ENCODE results near the gene DPP6.
"Not testable (repeated sequence)": the region's sequence is repeated elsewhere in the genome, so short reads cannot be mapped to it uniquely, and the experiment has no call there.

Gene DPP6

DNA sequence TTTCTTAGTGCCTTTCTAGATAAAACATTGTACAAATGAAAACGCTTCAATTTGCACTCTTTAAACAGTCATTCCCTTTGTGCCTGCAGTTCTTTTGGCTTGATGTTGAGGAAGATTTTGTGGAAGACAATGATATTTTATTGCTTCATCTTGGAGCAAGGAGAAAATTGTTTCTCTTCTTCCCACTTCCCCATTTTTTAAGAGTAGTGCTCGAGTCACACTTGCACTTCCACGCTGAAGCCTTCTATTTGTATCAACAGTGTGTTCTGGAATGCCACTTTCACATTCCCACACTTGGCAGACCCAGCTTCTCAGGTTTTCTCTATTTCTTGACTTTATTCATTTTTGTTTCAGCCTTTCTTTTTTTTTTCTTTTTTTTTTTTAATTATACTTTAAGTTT is 581.4 kb downstream of the DPP6 start:
- no peak for DNase-seq

DNA sequence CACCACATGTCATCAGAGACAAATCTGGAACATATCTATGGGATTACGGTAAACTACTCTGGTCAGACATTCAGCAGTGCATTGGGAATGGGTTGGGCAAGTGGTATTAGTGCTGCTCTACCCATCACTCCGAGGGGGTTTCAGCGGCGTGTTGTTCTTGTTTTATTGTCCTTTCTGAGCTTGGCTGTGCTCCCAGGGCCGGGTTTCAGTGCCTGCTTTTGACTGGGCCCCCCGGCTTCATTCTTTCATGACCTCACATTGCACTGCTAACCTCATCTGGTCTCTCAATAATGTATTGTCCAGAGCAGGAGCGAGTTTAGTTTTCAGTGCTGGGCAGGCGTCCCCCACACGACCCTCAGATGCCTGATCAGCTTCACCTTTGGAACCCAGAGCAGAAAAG is 586.1 kb downstream of the DPP6 start:
- no peak for DNase-seq

DNA sequence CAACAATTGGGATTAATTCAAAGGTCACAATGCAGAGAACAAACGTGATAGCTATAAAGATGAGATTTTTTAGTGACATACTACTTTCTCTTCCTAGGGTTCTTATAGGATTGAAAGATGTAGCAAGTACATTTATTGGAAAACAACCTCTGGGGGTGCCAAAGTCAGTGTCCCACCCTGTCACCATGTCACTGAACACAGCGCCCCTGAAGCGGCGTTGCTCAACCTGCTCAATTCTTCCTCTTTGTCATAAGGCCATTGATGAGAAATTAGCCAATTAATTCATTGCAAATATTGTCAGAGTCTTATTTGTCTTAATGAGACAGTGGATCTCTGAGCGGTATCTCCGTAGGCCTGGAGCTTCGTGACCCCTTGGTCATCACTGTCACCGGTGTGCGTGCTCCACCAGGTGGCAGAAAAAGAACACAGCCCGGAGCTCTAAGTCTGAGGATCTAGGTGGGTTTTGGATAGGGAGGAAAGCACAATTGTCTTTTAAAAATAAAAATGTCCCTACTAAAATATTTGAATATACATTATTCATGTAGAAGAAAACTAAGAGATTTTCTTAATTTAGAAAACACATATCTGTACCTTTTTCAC is 588.2 kb downstream of the DPP6 start:
- DNase-seq = no peak

DNA sequence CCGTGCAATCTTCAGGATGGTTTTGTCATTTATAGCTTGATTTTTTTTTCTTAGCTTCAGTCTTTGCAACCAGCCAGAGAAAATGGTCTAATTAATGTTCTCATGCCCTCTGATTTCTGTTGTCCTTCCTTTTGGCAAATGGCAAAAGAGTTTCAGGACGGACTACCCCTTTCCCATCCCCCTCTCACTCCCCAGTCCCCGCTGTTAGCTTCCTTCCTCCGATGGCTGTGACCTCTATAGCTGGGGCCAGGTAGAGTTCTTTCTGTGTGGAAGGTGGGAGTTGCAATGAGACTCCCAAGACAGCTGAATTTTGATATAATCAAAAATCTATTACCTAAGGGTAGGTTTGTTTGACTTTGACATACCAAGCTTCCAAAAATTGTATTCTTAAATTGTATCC is 588.7 kb downstream of the DPP6 start:
- DNase-seq = no peak

DNA sequence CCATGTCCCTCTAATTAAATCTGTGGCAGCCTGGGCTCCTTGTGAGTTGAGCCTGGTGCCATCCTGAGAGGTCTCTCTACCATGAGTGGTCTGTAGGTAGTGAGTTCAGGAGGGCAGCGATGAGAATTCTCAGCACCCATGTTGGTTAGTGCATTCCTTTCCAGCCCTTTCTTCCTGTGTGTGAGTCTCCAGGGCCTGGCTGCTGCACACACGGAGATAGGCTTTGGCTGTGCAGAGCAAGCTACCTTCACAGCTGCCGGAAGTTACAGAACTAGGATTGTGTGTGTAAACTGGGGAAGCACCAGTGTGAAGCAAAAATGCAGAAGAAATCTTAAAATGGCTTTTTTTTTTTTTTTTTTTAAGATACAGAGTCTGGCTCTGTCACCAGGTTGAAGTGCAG is 592.2 kb downstream of the DPP6 start:
- no peak for DNase-seq

DNA sequence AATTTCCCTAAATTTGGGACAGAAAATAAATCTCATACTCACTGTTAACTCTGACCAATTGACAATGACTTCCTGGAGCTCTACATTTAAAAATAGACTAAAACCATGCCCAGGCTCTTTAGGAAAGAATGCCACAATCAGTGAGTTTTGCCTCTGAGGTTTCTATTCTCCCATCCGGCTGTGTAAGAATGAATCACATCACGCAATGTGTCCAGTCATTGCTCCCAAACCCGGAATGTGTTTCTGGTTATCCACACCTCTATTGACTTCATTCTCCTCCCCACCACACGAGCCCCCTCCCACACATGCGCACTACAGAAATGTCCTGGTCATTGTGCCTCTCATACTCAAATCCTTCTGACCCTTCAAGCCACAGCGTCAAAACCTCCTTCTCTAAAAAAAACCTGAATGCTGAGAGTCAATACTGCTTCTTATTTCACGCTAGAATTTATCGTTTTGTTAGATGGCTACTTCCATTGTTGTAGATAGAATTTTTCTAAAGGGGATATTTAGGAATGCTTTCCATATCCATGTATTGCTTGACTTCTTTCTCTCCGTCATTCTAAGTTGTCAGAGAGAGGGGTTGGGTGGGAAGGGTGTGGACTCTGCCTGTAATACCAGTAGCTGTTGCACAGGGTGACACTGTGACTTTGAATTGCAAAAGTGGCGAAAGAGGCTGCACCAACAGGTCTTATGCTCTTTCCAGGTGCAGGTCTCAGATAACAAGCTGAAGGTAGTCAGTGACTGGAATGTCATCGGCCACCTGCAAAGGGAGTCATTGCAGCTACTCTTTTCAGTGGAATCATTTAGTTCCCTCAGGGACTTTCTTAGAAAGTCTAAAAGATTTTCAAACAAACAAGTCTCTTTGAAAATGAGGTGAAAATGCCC is 594.2 kb downstream of the DPP6 start:
- no peak for DNase-seq

DNA sequence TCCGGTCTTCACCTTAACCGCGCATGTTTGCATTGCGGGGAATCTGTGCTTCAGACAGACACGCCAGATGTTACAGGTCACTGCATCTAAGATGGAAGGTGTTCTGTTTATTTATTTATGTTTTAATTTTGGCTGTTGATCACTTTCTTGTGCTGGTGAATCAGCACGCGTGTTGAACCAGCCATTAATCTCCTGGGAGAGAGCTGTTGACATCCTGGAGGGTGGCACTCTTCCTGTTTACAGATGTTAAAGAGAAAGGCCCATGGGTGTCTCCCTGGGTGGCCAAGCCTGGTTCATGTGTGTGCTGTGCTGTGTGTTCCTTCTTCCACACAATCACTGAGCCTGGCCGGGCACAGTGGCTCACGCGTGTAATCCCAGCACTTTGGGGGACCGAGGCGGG is 595.4 kb downstream of the DPP6 start:
- no peak for DNase-seq

DNA sequence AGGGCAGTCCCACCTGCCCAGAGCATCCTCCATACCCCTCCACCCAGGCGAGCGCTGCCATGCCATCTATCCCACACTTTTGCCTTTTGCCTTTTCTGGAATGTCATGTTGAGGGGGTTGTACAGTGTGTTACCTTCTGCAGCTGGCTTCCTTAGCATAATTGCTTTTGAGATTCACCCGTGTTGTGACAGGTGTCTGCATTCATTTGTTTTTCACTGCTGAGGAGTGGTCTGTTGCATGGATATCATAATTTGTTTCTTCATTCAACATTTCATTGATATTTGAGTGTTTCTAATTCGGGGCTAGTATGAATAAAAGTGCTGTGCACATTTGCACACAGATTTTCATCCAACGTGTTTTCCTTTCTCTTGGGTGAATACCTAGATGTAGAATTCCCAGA is 596.8 kb downstream of the DPP6 start:
- DNase-seq = no peak

DNA sequence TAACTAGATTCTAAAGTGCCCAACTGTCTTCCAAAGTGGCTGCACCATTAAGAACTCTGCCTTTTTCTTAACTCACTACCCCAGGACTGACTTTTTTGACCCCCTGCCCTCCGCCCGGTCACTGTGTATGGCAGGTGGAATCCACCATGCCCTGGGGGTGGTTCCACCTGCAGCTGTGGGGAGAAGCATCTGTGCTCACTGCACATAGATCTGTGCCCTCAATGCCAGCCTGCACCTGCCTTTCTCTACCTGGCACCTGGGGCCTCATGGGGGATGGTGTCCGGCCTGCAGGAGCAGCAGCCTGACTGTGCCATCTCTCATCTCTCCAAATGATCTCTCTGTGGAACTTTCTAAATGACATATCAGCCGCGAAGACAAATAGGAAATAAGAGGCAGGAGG is 597.2 kb downstream of the DPP6 start:
- no peak for DNase-seq

DNA sequence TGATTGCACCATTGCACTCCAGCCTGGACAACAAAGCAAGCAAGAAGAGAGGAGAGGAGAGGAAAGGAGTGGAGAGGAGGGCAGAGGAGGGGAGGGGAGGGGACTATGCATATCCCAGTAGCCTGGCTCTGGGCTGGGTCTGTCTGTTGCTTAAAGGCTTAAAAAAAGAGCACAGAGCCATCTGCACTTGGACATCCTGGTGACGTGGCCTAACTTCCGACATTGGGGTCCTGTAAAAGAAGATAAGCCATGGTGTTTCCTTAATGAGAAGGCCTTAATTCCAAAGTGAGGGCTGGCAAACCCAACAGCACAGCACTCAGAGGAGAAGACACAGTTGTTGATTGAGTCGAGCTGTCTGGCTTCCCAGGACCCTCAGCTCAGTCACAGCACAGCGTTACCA is 598.1 kb downstream of the DPP6 start:
- DNase-seq = no peak

DNA sequence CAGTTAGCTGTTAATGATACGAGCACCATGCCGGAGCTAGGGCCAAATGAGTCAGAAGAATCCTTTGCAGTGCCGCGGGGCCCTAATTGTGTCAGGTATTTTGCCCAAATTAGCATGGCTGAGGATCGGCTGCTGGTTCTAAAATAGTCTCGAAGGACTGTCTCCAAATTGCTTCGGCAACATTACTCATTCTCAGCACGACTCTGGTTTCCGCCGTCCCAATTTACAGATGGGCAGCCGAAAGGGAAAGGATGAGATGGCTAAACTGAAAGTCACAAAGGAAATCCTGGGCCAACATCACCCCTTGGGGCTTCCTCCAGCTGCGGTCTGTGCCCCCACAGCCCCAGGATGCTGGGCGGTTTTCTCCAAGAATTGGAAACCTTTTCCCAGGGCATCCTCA is 599.3 kb downstream of the DPP6 start:
- DNase-seq = no peak

DNA sequence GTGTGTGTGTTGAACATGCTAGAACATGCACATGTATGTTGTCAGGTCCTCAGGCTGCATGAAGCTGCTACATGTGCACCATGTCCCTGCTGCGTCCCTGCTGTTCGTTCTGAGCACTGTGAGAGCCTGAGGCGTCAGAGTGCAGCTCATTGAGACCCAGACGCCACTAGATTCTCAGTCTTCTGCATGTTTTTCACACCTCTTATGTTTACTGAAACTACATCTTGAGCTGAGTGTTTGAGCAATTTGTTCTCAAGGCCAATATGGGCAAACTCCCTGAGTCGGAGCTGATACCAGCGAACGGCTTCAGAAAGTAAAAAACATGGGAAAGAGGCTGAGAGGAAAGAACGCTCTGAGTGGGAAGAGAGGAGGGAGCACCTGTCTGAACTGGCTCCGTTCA is 600.4 kb downstream of the DPP6 start:
- DNase-seq = no peak

DNA sequence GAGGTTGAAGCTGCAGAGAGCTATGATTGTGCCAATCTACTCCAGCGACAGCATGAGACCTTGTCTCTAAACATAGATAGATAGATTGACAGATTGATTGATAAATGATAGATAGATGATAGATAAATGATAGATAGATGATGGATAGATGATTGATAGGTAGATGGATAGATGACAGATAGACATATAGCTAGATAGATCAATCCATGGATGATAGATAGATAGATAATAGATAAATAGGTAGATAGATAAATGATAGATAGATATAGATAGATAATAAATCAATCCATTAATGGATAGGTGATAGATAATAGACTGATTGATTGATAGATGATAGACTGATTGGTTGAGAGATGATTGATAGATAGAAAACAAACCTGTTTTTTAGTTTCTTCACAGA is 601.1 kb downstream of the DPP6 start:
- no peak for DNase-seq

DNA sequence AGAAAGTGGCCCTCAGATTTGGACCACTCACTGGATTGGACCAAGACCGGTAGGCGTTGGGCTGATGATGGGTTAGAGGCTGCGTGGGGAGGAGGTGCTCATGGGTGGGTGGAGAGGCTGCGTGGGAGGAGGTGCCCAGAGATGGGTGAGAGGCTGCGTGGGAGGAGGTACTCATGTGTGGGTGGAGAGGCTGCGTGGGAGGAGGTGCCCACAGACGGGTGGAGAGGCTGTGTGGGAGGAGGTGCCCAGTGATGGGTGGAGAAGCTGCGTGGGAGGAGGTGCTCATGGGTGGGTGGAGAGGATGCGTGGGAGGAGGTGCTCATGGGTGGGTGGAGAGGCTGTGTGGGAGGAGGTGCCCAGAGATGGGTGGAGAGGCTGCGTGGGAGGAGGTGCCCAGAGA is 604.4 kb downstream of the DPP6 start:
- DNase-seq = no peak

DNA sequence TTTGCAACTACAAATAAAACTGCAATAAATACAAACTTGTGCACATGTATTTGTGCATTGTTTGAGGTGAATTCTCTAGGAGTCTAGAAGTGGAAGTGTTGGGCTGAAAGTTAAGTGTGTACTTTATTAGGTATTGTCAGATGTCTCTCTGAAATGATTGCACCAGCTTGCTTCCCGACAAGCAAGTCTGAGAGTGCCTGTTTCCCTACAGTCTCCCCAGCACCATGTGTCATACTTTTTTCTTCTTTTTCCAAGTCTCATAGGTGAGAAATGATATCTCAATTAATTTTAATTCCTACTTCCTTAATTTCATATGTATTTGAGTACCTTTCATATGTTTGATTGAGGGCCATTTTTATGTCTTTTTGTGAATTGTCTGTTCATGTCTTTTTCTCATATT is 614.6 kb downstream of the DPP6 start:
- no peak for DNase-seq

DNA sequence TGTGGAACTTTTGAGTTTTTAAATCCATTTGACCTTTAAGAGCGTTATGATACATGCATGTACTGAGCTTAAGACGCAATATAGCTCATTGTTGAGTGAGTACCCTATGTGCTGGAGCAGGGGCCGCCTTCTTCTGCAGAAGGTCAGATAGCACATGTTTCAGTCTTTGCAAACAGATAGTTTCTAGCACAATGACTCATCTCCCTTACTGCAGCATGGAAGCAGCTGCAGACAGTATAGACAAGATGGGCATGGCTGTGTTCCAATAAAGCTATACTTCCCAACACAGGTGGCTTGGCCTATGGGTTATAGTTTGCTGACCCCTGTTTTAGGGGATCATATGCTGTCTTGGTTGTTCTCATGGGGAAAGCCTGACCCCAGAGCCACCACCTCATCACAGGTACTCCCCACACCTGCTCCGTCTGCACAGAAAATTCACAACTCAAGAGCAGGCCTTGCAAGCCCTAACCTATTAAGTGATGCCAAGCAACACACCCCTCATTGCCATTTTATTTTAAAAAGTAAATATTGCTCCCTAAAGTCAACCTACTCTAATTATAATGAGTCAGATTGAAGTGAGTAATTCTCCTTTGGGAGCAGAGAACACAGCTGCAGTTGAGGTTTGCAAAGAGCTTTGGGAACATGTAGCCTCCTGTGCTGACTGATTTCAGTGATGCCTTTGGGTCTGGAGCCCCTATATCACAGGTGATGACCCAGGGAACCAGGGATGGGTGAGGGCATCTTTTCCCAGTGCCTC is 620.6 kb downstream of the DPP6 start:
- no peak for DNase-seq

DNA sequence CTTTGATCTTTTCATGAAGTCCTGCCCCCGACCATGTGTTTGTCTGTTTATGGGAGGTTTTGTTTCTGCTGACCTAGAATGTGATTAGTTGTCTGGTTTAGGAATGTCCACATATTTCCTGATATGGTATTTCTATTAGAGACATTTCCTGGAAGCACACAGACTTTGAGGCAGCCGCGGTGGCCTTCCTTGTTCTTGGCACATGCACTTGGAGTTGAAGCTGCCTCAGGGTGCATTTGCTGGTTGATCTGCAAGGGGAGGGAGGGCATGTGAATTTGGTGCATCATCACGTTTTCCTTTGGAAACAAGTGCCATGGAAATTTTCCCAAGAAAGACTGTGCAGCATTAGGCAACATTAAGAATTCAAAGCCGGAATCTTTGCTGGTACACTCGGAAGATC is 622.0 kb downstream of the DPP6 start:
- no peak for DNase-seq

DNA sequence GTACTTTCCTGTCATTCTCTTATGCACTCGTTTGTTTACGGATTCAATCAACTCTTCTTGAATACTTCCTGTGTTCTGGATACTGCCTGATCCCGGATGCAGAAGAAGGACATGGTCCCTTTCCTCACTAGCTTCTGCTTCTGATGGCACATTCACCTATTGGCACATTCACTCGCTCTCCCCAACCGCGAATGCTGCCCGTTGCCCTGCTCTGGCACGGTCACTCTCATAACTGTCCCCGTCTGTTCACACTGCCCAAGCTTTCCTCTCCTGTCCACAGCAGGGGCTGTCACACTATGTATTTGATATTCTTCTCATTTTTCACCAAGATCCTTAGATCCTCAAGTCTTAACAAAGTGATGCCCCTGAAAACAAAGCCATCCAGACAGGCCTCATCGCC is 623.4 kb downstream of the DPP6 start:
- no peak for DNase-seq

DNA sequence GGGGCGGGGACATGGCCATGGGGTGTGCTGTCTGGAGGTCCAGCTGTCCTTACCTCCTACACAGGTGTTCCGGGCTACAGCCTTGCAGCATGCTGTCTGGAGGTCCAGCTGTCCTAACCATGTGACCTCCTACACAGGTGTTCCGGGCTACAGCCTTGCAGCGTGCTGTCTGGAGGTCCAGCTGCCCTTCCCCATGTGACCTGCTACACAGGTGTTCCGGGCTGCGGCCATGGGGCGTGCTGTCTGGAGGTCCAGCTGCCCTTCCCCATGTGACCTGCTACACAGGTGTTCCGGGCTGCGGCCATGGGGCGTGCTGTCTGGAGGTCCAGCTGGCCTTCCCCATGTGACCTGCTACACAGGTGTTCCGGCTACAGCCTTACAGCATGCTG is 623.8 kb downstream of the DPP6 start:
- DNase-seq = not testable (repeated sequence)

DNA sequence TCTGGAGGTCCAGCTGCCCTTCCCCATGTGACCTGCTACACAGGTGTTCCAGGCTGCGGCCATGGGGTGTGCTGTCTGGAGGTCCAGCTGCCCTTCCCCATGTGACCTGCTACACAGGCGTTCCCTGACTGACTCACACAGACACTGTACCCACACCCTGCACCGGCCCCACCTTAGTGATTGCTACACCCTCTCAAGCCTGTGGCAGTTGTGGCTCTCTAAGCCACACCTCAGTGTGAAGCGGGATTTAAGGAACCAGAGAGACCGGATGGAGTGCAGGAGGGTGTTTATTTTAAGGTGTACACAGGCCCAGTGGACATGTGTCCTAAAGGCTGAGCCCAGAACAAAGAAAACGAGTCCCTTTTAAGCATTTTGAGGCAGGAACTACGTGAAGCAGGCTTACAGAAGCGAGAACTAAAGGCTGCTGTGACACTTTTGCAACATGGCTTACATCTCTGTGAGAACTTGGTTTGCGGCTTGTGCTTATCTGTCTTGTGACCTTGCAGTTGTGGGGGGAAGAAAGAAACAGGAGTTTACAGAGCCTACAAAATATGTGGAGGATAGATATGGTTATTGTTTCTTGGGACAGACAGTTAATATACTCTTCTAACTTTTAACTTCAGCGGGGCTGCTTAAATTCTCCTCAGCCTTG is 624.4 kb downstream of the DPP6 start:
- DNase-seq = no peak

DNA sequence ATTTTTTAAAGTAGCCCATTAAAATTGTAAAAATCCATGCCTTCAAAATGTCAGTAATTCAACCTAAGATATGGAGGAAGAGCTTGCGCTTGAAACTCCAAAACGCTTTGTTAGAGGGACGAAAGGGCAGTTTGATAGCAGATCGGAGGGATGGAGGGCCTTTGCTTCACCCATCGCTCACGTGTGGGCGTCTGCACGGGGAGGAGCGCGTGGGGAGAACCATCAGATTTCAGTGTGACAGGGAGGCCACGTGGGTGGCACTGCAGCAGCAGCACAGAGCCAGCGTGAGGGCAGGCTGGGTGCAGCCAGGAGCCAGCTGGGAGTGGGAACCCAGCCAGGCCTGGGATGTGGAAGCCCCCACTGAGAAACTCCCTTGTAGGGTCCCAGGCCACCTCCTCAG is 625.3 kb downstream of the DPP6 start:
- no peak for DNase-seq

DNA sequence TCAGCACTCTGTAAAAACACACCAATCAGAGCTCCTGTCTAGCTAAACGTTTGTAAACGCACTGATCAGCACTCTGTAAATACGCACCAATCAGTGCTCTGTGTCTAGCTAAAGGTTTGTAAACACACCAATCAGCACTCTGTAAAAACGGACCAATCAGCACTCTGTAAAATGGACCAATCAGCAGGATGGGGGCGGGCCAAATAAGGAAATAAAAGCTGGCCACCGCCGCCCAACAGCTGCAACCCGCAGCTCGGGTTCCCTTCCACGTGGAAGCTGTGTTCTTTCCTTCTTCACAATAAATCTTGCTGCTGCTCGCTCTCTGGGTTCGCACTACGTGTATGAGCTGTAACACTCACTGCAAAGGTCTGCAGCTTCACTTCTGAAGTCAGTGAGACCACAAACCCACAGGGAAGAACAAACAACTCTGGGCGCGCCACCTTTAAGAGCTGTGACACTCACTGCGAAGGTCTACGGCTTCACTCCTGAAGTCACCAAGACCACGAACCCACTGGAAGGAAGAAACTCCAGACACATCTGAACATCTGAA is 625.9 kb downstream of the DPP6 start:
- DNase-seq = not testable (repeated sequence)

DNA sequence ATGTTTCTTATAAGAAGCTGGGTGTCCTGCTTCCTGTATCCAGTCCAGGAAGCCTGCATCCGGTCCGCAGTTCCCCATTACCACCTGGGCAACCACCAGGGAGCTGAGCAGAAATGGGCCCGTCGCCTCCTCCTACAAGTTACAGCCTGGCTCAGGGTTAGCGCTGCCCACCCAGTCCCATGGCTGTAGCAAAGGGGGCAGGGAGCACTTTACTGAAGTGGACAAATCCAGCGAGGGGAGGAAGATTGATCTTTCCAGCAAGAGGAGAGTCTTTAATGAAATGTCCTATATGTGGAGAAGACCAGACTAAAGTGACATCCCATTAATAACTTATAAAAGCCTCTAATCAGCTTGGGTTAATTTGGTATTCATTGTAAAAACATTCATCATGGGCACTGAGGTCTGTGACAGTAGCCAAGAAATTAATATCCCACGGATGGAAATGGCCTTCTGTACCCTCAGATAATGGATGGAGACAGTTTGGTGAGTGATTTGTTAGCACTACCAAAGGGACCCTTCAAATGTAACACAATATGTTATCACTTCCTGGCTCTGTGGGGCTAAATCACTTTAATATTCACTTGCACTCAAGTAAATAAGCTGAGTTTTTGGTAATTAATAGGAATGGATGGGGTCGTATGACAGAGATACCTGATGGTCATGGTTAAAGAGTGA is 627.3 kb downstream of the DPP6 start:
- DNase-seq = no peak
